ENCODE results near the gene MZT2A.
"Not testable (repeated sequence)": the region's sequence is repeated elsewhere in the genome, so short reads cannot be mapped to it uniquely, and the experiment has no call there.

Gene MZT2A, protein sequence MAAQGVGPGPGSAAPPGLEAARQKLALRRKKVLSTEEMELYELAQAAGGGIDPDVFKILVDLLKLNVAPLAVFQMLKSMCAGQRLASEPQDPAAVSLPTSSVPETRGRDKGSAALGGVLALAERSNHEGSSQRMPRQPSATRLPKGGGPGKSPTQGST

GRCh38 chr2:131492015-131492417 is at the start of gene MZT2A:
Gene MZT2A (minus strand): TSS chr2:131492397. CDS start chr2:131492376, 21 bp downstream.
- peak within 1 kb of the TSS; percentile 63 for H3K4me3 ChIP-seq (ENCODE audit: low read length)

GRCh38 chr2:131538856-131539255 is 46.7 kb upstream of the MZT2A start:
- not testable (repeated sequence) for H3K4me3 ChIP-seq (ENCODE audit: low read length)

DNA sequence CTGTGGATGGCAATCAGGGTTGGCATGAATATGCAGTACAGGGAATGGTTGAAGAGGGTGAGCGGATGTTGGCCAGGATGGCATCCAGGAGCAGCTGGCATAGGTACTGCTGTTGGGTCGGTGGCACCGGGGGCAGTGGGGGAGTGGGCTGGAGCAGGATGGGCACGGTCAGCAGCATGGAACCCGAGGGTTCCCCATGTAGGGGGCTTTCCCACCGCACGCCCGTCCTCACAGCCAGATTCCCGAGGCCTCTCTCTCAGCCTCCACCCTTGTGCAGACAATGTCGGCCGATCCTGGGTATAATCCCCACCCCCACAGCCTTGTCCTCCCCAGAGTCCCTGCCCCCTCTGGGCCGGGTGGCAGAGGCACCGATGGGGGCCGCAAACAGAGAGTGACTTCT is 44.6 kb upstream of the MZT2A start:
- not testable (repeated sequence) for H3K4me3 ChIP-seq (ENCODE audit: low read length)

DNA sequence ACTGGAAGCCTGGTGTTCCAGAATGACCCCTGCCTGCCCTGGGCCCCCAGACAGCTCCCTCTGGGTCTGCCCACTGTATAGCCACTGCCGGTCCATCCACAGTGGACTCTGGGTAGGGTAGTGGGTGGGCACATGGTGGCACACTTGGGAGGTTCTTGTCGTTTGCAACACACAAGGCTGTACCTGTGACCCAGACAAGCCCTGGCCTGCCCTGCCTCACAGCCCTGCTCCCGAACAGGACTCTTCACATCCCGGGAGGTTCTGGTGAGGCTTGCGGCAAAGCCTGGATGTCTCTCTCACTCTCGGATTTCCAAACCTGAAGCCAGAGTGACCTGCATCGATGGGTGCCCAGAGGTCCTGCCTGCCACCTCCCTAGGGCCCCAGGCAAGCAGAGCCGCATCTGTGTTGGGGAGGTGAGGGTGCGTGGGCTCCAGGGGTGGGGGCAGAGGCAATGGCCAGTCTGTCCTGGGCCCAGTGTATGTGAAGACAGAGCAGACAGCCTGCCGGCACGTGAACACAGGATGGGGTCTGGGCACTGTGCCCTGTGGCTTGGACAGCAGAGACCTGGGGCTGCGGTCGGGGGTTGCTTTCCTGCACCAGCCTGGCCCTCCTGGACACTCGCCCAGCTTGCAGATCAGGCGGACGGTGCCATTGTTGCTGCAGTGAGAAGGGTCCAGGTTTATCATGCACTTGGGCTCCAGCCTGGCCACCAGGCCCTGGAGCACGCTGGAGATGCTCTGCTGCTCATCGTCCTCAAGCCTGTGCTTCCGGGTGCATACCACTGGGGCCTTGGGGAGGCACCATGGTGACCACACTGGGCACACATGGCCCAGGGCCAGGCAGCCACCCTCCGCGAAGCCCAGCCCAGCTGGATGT is 44.0 kb upstream of the MZT2A start:
- not testable (repeated sequence) for H3K4me3 ChIP-seq (ENCODE audit: low read length)

DNA sequence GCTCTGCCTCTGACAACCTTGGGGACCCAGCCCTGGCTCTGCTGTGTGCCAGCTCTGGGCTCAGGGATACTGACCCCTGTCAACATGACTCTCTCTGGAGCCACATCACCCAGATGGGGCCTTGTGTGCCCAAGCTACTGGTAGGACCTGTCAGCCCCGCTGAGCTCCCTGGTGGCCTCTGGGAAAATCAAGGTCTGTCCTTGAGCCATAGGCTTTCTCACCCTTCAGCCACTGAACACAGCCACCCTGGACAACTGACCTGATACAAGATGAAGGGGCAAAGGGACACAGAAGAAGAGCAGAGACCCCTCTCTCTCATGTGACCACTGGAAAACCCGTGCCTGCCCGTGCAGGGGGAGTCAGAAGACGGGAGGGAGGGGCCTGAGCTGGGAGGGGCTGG is 43.3 kb upstream of the MZT2A start:
- no peak for TF ChIP-seq ZNF274 (IDR thresholded peaks at IDR 0.05; ENCODE audit: low read depth, low read length)

DNA sequence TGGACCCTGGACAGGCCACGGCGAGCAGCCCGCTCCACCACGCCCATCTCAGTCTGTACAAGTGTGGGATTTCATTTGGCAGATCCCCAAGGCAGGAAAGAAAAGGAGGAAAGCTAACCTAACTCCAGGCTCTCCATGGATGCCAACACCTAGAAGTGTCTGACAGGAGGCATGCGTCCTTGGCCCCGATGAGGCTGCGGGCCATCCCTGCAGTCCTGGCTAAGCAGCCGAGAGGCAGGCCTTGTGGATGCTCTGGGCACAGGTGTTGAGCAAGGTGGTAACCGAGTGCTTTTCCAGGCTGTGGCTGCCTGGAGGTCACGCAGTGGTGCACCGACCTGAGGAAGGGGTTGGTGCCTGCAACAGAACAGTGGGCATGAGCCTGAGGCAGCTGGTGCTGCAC is 42.8 kb upstream of the MZT2A start:
- H3K4me3 ChIP-seq (ENCODE audit: low read length): not testable (repeated sequence)

More for the DNA sequence above, 43.3 kb upstream of the MZT2A start:
- H3K4me3 ChIP-seq (ENCODE audit: low read length): no peak overlapping the region

DNA sequence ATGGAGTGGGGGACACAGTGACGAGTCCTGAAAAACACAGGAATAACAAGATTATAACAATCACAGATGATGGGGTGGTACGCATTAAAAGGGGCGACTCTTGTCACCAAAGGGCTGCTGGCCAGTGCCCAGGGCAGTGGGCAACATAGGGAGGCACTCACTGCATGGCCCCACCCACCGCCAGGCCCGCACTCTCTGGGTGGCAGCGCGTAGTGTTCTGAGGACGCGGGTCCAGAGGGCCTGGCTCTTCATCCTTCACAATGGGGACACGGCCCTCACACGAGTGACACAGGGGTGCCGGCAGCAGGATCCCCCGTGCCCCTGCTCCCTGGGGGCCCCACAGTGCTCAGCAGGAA is 42.1 kb upstream of the MZT2A start:
- H3K4me3 ChIP-seq (ENCODE audit: low read length): not testable (repeated sequence)

GRCh38 chr2:131533609-131534316 is 41.6 kb upstream of the MZT2A start:
- H3K4me3 ChIP-seq (ENCODE audit: low read length): not testable (repeated sequence)

DNA sequence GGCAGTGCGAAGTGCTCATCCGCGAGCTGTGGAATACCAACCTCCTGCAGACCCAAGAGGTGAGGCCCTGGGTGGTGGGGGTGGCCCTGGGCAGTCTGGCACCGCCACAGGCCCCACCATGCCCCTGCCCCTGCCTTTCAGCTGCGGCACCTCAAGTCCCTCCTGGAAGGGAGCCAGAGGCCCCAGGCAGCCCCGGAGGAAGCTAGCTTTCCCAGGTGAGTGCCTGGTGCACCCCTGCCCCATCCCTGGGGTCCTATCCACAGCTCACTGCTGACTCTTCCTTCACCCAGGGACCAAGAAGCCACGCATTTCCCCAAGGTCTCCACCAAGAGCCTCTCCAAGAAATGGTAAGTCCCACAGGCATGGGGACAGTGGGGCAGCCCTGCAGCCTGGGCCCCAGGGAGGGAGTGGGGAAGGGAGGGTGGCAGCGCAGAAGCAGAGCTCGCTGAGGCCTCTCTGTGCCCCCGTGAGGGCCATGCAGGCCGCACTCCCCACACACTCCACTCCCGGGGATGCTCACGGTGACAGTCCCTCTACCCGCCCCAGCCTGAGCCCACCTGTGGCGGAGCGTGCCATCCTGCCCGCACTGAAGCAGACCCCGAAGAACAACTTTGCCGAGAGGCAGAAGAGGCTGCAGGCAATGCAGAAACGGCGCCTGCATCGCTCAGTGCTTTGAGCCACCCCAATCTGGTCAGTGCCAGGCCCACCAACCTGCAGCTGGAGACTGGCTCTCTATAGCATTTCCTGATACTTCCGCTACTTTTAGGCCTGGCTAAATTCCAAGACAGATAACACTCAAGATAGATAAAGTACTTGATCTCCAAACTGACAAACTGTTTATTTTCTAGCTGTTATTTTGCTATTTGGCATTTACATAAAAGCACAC is 40.8 kb upstream of the MZT2A start:
- H3K4me3 ChIP-seq (ENCODE audit: low read length): not testable (repeated sequence)

- not testable (repeated sequence) for H3K4me3 ChIP-seq (ENCODE audit: low read length)
Measured at GRCh38 chr2:131531547-131532185, 39.5 kb upstream of the MZT2A start.

GRCh38 chr2:131530626-131531344 is 38.6 kb upstream of the MZT2A start:
- H3K4me3 ChIP-seq (ENCODE audit: low read length): not testable (repeated sequence)

DNA sequence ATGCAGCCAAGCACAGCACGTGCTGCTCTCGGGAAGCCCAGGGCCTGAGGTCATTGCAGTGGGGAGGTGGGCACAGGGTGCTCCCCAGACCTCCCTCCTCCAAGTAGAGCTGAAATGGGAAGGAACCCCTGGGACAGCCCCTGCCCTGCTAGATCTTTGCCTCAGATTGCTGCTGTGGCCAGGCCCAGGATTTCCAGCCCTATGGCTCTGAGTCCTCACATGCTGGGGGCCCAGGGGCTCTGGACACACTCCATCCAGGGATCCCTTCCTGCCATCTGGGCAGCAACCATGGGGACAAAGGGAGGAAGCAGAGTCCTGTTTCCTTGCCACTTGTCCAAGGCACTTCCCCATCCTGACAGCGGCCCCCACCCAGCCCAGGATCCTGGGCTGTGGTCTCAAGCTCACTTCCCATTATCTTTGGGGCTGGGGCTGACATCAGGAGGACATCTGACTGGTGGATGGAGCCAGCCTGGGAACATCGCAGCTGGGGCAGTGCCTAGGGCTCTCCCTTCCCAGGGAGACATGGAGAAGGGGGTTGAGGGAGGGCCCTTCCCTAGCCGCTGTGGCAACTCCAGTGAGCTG is 37.8 kb upstream of the MZT2A start:
- not testable (repeated sequence) for H3K4me3 ChIP-seq (ENCODE audit: low read length)

DNA sequence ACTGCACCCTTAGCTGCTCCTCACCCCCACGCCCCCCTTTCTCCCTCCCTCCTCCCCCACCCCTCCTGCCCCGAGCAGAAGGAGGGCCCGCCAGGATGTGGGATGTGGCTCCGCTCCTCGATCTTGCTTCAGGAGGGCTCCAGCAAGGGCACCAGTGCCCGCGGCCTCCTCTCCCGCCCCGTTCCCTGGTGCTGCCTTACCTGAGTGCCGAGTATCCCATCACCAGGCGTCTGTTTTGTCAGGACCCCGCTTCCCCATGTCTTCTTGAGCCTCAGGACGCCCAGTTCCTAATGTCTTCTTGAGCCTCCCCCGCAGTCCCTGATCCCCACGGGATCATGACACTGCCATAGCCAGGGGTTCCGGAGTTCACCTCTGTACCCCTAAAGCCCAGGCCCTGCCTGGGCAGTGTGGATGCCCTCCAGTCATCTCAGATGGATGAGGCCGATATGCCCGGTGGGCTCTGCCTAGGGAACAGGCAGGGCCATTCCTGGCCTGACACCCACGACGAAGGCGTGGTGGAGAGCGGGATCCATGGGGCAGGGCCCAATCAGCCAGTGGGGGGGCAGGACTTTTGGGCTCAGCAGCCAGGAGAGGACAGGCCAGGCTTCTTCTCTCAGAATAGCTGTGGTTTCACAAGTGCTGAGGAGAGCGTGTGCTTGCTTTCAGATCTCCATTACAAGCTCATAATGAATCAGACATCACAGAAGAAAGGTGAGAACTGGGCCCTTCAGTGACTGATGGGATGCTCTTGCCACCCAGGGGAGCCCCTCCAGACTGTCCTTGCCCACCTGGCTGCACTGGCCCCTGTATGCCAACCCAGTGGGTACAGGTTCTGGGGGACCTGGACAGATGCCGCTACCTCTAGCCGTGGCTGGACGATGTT is 37.0 kb upstream of the MZT2A start:
- H3K4me3 ChIP-seq (ENCODE audit: low read length): not testable (repeated sequence)

DNA sequence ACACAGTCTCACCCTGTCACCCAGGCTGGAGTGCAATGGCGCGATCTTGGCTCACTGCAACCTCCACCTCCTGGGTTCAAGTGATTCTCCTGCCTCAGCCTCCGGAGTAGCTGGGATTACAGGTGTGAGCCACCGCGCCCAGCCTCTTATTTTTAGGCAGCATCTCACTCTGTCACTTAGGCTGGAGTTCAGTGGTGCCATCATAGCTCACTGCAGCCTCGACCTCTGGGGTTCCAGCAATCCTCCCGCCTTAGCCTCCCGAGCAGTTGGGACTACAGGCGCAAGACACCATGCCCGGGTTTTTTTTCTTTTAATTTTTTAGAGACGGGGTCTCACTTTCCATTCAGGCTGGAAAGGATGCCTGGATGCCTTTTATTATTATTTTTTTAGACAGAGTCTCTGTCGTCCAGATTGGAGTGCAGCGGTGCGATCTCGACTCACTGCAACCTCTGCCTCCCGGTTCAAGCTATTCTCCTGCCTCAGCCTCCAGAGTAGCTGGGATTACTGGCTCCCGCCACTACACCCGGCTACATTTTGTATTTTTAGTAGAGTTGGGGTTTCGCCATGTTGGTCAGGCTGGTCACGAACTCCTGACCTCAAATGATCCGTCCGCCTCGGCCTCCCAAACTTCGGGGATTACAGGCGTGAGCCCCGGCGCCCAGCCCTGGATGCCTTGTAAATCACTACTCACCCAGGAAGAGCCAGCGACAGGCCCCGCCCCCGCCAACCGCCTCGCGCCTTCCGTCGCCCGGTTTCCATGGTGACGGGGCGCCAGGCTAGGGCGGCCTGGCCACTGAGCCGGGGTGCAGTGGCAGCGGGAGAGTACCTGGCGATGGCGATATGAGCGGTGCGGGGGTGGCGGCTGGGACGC is 35.2 kb upstream of the MZT2A start, which contains the start of gene CCDC74A:
Gene CCDC74A, plus strand, starts transcription at position 758 of the 871 bp plus-strand sequence. Its CDS starts 83 bp downstream, at position 841.
- peak within 1 kb of the TSS; percentile 51; the same call in 1 of the 2 replicates for H3K4me3 ChIP-seq (ENCODE audit: low read length)

GRCh38 chr2:131525256-131525655 is 33.1 kb upstream of the MZT2A start:
- not testable (repeated sequence) for H3K4me3 ChIP-seq (ENCODE audit: low read length)

All from GM08714 (cell line).